Lower leg skin (tissue), 4 donors: ENCODE measurements around the gene SCAMP5. TPM values are rescaled to one million over a fixed set of nuclear protein-coding genes. Genes with fewer than 3 reads are reported as not detected.

ENCODE experiments used
- DNase-seq, 2 donors: peaks; one replicate each; pipeline ENCODE4 v3.0.0-alpha.2; 2019; ENCODE audit warnings: low spot score in 2 of 2
- H3K4me3 ChIP-seq: fragments of 200-600 bp; sonication (generic); 2 replicates; pipeline ENCODE4 v1.5.1; 2017; ENCODE audit warnings: mild to moderate bottlenecking, low read depth; ENCODE audit not compliant: poor library complexity, severe bottlenecking
- POLR2A ChIP-seq, 2 donors: fragments of 450-650 bp; IDR thresholded peaks; one replicate each; pipeline ENCODE4 v1.6.1; 2016 to 2017; ENCODE audit warnings: antibody characterized with exemption in 2 of 2, mild to moderate bottlenecking in 1 of 2, moderate library complexity in 1 of 2
- WGBS, 2 donors: methylation state at CpG; one replicate each; pipeline ENCODE4 v1.1.5; 2018; 5-methylcytosine and 5-hydroxymethylcytosine counted together
- intact Hi-C: fragments of 100-400 bp; cut with DNase I; formaldehyde crosslinking; loops from one replicate; pipeline ENCODE4 v1.15.0; 2023; ENCODE audit warnings: low total_unique reads
- total RNA-seq, 4 donors: library from RNA; depleted of rRNA; stranded (reverse); fragments of >200 nt; gene quantifications; one replicate each; pipeline ENCODE4 v1.1.0, GENCODE V29; 2016
- TF ChIP-seq, protein P1 (sequence below), 3 donors: fragments of 450-650 bp; IDR thresholded peaks; one replicate each; pipeline ENCODE4 v1.5.1; 2016; ENCODE audit warnings: antibody characterized with exemption in 3 of 3, mild to moderate bottlenecking in 3 of 3, moderate library complexity in 2 of 3

The SCAMP5 gene
- total RNA-seq, 4 donors from 2014 or later = 0.46 to 5.4 (median 1.2) TPM

DNA sequence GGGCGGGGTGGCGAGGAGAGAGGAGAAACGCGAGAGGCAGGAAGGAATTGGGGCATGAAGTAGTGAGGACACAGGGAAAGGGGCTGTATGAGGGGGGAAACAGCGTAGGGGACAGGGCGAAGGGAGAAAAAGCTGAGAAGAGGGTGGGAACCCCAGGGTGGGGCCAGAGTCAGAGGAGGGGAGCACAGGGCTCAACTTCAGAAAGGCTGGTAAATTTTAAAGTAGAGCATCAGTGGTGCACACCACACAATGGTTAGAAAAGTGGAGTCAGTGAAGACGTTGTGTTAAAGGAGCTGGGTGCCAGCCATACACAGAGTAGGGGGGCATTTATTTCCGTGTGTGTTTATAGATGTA is 35.8 kb upstream of the SCAMP5 start:
- intact Hi-C loops = no loop called here
- WGBS, 2 donors = 20 to 27% methylated on average over 8 of the region's 8 CpGs
- H3K4me3 ChIP-seq = no peak overlapping the region
- TF ChIP-seq, protein P1, sequence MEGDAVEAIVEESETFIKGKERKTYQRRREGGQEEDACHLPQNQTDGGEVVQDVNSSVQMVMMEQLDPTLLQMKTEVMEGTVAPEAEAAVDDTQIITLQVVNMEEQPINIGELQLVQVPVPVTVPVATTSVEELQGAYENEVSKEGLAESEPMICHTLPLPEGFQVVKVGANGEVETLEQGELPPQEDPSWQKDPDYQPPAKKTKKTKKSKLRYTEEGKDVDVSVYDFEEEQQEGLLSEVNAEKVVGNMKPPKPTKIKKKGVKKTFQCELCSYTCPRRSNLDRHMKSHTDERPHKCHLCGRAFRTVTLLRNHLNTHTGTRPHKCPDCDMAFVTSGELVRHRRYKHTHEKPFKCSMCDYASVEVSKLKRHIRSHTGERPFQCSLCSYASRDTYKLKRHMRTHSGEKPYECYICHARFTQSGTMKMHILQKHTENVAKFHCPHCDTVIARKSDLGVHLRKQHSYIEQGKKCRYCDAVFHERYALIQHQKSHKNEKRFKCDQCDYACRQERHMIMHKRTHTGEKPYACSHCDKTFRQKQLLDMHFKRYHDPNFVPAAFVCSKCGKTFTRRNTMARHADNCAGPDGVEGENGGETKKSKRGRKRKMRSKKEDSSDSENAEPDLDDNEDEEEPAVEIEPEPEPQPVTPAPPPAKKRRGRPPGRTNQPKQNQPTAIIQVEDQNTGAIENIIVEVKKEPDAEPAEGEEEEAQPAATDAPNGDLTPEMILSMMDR (IDR thresholded peaks at IDR 0.05) = no peak
- TF ChIP-seq POLR2A (IDR thresholded peaks at IDR 0.05) = no peak
- no peak for DNase-seq

DNA sequence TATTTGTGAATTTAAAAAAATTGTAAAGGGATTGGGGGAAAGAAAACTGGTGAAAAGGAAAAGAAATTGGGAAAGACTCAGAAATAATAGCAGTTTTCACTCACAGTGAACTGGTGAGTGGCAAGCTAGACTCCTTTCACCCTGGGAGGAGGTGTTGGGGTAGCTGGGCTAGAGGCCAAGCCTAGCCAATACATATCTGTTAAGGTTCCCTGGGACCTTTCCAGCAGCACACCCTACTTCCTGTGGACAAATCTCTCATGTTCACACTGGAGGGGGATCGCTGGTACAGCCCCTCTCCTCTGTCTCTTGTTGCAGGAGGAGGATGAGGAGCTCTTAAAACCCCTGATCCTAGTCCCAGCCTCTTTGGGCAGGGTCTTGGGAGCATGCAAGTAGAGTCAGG is 35.1 kb upstream of the SCAMP5 start:
- no peak for TF ChIP-seq POLR2A (IDR thresholded peaks at IDR 0.05)
- TF ChIP-seq, protein P1 (IDR thresholded peaks at IDR 0.05) = no peak
- DNase-seq = no peak
- WGBS, 2 donors = 83 to 89% methylated on average over 1 of the region's 1 CpG
- intact Hi-C loops = no loop called here
- no peak overlapping the region for H3K4me3 ChIP-seq

DNA sequence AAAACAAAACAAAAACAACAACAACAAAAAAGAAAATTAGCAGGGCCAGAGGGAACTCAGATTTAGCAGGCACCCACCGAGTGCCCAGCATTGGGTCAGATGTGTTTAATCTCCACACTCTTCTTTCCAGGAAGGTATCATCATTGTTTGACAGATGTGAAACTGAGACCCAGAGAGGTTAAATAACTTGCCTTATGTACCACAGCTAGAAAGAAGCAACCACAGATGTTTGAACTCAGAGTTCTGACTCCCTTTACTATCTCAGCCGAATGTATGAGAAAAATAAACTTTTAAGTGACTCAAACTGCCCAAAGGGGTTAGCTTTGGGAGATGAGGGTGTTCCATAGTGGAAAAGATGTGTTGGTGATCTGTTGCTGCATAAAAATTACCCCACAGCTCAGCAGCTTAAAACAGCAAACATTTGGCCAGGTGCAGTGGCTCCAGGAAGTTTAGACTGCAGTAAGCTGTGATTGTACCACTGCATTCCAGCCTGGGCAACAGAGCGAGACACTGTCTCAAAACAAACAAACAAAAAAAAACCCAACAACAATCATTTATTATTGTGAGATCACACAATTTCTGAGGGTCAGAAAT is 34.3 kb upstream of the SCAMP5 start:
- no peak for DNase-seq
- TF ChIP-seq, protein P1 (IDR thresholded peaks at IDR 0.05) = no peak
- TF ChIP-seq POLR2A (IDR thresholded peaks at IDR 0.05) = no peak
- H3K4me3 ChIP-seq = no peak overlapping the region
- 66 to 72% methylated on average over 3 of the region's 3 CpGs for WGBS, 2 donors
- intact Hi-C loops = no loop called here

DNA sequence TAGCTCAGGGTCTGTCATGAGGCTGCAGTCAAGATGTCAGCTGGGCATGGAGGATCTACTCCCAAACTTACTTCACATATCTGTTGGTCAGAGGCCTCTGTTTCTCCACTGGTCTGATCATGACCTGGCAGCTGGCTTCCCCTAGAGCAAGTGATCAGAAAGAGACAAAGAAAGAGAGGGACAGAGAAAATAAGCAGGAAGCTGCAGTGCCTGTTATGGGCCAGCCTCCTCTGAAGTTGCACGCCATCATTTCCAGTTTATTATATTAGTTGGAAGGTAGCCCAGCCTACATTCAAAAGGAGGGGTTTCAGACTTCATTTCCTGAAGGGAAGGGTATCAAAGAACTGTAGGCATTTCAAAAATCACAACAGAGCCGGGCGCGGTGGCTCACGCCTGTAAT is 33.7 kb upstream of the SCAMP5 start:
- intact Hi-C loops = no loop called here
- WGBS, 2 donors = 67 to 69% methylated on average over 5 of the region's 5 CpGs
- no peak for DNase-seq
- TF ChIP-seq POLR2A (IDR thresholded peaks at IDR 0.05) = no peak
- H3K4me3 ChIP-seq = no peak overlapping the region

DNA sequence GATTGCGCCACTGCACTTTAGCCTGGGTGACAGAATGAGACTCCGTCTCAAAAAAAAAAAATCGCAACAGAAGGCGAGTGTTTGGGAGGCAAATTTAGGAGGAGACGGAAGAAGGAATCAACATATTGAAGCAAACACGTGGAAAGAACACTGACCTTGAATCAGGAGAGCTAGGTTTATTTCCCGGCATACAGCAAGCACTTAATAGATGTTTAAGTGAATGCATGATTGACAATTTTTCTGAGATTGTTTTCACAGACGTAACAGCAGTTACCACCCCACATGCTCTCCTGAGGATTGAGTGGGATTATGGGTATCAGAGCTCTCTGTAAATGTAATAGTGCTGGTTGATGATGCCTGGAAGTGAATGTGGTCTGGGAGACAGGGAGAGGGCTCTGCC is 33.1 kb upstream of the SCAMP5 start:
- intact Hi-C loops = no loop called here
- 93% methylated on average over 8 of the region's 8 CpGs for WGBS, 2 donors
- TF ChIP-seq POLR2A (IDR thresholded peaks at IDR 0.05) = no peak
- TF ChIP-seq, protein P1 (IDR thresholded peaks at IDR 0.05) = no peak
- no peak for DNase-seq
- no peak overlapping the region for H3K4me3 ChIP-seq

DNA sequence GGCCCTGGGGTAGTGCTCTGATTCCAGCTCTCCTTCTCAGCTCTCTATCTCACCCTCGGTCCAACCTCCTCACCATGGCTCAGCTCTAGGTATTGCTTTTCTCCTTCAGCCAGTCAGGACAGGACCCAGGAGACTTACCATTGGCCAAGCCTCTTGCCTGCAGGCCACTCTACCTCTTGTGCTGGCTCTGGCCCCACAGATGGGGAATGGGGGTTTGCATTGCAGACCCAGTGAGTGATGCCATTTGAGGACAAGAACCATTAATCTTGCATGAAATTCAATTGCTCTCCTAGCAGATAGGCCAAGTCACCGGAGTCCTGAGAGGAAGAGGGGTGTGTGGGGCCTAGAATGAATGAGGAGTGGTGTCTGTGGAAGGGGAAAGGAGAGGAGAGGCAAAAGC is 32.7 kb upstream of the SCAMP5 start:
- intact Hi-C loops = no loop called here
- TF ChIP-seq, protein P1 (IDR thresholded peaks at IDR 0.05) = no peak
- no peak for TF ChIP-seq POLR2A (IDR thresholded peaks at IDR 0.05)
- DNase-seq = no peak
- H3K4me3 ChIP-seq = no peak overlapping the region
- WGBS, 2 donors = 44 to 55% methylated on average over 2 of the region's 2 CpGs
